Lower leg skin (tissue), 3 donors: ENCODE measurements around the gene TRIM10.

Experiments
- POLR2A ChIP-seq, 2 donors: fragments of 450-650 bp; IDR thresholded peaks; one replicate each; pipeline ENCODE4 v1.6.1; 2016 to 2017; ENCODE audit warnings: antibody characterized with exemption in 2 of 2, mild to moderate bottlenecking in 1 of 2, moderate library complexity in 1 of 2
- TF ChIP-seq, protein P1 (sequence below), 3 donors: fragments of 450-650 bp; IDR thresholded peaks; one replicate each; pipeline ENCODE4 v1.5.1; 2016; ENCODE audit warnings: antibody characterized with exemption in 3 of 3, mild to moderate bottlenecking in 3 of 3, moderate library complexity in 2 of 3

GRCh38 chr6:30121446-30122366, 39.3 kb downstream of the TRIM10 start:
- no peak for TF ChIP-seq POLR2A (IDR thresholded peaks at IDR 0.05)
- TF ChIP-seq, protein P1, sequence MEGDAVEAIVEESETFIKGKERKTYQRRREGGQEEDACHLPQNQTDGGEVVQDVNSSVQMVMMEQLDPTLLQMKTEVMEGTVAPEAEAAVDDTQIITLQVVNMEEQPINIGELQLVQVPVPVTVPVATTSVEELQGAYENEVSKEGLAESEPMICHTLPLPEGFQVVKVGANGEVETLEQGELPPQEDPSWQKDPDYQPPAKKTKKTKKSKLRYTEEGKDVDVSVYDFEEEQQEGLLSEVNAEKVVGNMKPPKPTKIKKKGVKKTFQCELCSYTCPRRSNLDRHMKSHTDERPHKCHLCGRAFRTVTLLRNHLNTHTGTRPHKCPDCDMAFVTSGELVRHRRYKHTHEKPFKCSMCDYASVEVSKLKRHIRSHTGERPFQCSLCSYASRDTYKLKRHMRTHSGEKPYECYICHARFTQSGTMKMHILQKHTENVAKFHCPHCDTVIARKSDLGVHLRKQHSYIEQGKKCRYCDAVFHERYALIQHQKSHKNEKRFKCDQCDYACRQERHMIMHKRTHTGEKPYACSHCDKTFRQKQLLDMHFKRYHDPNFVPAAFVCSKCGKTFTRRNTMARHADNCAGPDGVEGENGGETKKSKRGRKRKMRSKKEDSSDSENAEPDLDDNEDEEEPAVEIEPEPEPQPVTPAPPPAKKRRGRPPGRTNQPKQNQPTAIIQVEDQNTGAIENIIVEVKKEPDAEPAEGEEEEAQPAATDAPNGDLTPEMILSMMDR (IDR thresholded peaks at IDR 0.05) = no peak
